ENCODE measurements around the gene MTA1.

DNA sequence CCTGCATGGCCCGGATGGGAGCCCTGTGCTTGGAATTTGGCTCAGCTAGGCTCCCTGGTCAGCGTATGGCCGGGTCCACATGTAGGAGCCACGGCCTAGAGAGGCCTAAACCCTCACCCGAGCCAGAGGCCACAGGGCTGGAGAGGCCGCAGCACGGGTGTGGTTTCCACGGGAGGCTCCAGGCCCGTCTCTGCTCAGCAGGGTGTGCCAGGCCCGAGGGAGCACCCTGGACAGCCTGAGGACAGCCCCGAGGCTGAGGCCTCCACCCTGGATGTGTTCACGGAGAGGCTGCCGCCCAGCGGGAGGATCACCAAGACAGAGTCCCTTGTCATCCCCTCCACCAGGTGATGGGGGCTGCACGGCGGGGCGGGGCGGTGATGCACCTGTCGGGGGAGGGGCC lies 38.9 kb upstream of the MTA1 start:
- TF ChIP-seq, protein P1, sequence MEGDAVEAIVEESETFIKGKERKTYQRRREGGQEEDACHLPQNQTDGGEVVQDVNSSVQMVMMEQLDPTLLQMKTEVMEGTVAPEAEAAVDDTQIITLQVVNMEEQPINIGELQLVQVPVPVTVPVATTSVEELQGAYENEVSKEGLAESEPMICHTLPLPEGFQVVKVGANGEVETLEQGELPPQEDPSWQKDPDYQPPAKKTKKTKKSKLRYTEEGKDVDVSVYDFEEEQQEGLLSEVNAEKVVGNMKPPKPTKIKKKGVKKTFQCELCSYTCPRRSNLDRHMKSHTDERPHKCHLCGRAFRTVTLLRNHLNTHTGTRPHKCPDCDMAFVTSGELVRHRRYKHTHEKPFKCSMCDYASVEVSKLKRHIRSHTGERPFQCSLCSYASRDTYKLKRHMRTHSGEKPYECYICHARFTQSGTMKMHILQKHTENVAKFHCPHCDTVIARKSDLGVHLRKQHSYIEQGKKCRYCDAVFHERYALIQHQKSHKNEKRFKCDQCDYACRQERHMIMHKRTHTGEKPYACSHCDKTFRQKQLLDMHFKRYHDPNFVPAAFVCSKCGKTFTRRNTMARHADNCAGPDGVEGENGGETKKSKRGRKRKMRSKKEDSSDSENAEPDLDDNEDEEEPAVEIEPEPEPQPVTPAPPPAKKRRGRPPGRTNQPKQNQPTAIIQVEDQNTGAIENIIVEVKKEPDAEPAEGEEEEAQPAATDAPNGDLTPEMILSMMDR (IDR thresholded peaks at IDR 0.05): no peak
- TF ChIP-seq POLR2A (IDR thresholded peaks at IDR 0.05) (no peak), EP300 (IDR thresholded peaks at IDR 0.05) (no peak), POLR2AphosphoS5 (IDR thresholded peaks at IDR 0.05) (no peak)

Measured in upper lobe of left lung (tissue), 4 donors.